Spleen (tissue), 11 donors: ENCODE measurements around the gene KLHDC8B. TPM values are rescaled to one million over a fixed set of nuclear protein-coding genes. Genes with fewer than 3 reads are reported as not detected.
A peak's percentile ranks its signal among the peaks of the same experiment; 100 is the strongest.
"Not testable (repeated sequence)": the region's sequence is repeated elsewhere in the genome, so short reads cannot be mapped to it uniquely, and the experiment has no call there.

Source experiments
- DNase-seq: peaks from one replicate; pipeline ENCODE4 v3.0.0-alpha.2; 2020
- H3K27ac ChIP-seq, 8 donors: fragments of 200-600 bp; sonication (generic) in 7 of 8; 1 replicate in 4 of 8; 2 replicates in 4 of 8; pipeline versions ENCODE4 v1.5.0 to v1.8.0; 2016 to 2021; ENCODE audit warnings: inconsistent platforms in 4 of 8, mild to moderate bottlenecking in 4 of 8, moderate library complexity in 1 of 8
- H3K27me3 ChIP-seq, 7 donors: fragments of 200-600 bp; sonication (generic) in 6 of 7; replicated peaks in 1 of 7; 1 replicate in 4 of 7; 2 replicates in 3 of 7; pipeline versions ENCODE4 v1.5.0 to v1.8.0; 2016 to 2021; ENCODE audit warnings: inconsistent platforms in 3 of 7, mild to moderate bottlenecking in 1 of 7
- H3K36me3 ChIP-seq, 6 donors: fragments of 200-600 bp; sonication (generic) in 5 of 6; 1 replicate in 4 of 6; 2 replicates in 2 of 6; pipeline versions ENCODE4 v1.5.0 to v1.8.0; 2016 to 2021; ENCODE audit warnings: inconsistent platforms in 2 of 6
- H3K4me1 ChIP-seq, 6 donors: fragments of 200-600 bp; sonication (generic) in 5 of 6; 1 replicate in 3 of 6; 2 replicates in 3 of 6; pipeline versions ENCODE4 v1.5.0 to v1.8.0; 2016 to 2021; ENCODE audit warnings: inconsistent platforms in 3 of 6
- H3K4me3 ChIP-seq, 8 donors: fragments of 200-600 bp; sonication (generic) in 7 of 8; 1 replicate in 4 of 8; 2 replicates in 4 of 8; pipeline versions ENCODE4 v1.5.0 to v1.8.0; 2016 to 2021; ENCODE audit warnings: inconsistent platforms in 4 of 8, mild to moderate bottlenecking in 4 of 8, moderate library complexity in 2 of 8
- H3K9me3 ChIP-seq, 8 donors: fragments of 200-600 bp; sonication (generic) in 7 of 8; 1 replicate in 4 of 8; 2 replicates in 4 of 8; pipeline versions ENCODE4 v1.5.0 to v1.8.0; 2016 to 2021; ENCODE audit warnings: inconsistent platforms in 4 of 8
- POLR2A ChIP-seq, 3 donors: fragments of 450-650 bp; IDR thresholded peaks; one replicate each; pipeline ENCODE4 v1.5.1; 2017; ENCODE audit warnings: antibody characterized with exemption in 3 of 3, mild to moderate bottlenecking in 1 of 3
- POLR2AphosphoS5 ChIP-seq, 3 donors: sonication (generic); formaldehyde crosslinking; IDR thresholded peaks; one replicate each; pipeline ENCODE4 v1.5.1; 2017; ENCODE audit warnings: antibody characterized with exemption in 3 of 3
- WGBS, 5 donors: extraction: QIAGEN DNeasy Blood & Tissue Kit in 3 of 5; methylation state at CpG; one replicate each; pipeline versions ENCODE4 v1.1.5 to v1.1.7; 2013 to 2018; 5-methylcytosine and 5-hydroxymethylcytosine counted together
- intact Hi-C: fragments of 100-400 bp; cut with DNase I; formaldehyde crosslinking; loops from one replicate; pipeline ENCODE4 v1.15.0; 2023; ENCODE audit warnings: low total_unique reads
- polyA plus RNA-seq, 3 donors: library from polyadenylated mRNA; stranded (reverse); fragments of 200-250 nt; gene quantifications; one replicate each; pipeline ENCODE4 v1.2.1, GENCODE V29; 2013
- total RNA-seq, 7 donors: library from RNA; depleted of rRNA in 3 of 7; stranded (reverse); fragments of >200 nt in 3 of 7; fragmentation: NEBNext Ultra II Directional in 4 of 7; extraction: Animal tissue kit (Norgen Biotek cat#: 25700) in 4 of 7; gene quantifications; one replicate each; pipeline versions ENCODE4 v1.1.0 to v1.2.1, GENCODE V29; 2016 to 2021
- TF ChIP-seq, protein P1 (sequence below), 11 experiments: fragments of 200-600 bp in 7 of 11; fragments of 450-650 bp in 4 of 11; sonication (generic) in 4 of 11; IDR thresholded peaks in 8 of 11; conservative IDR thresholded peaks in 3 of 11; 1 replicate in 7 of 11; 2 replicates in 4 of 11; pipeline versions ENCODE4 v1.4.0 to v1.8.0; 2016 to 2021; ENCODE audit warnings: antibody characterized with exemption in 11 of 11, inconsistent platforms in 4 of 11, mild to moderate bottlenecking in 1 of 11
- donor health status: healthy with polysubstance abuse.
- donor health status: DM: no; HTN: no; CAD: no; lungs with moderate emphysema.
- donor health status: DM: no; HTN: no; CAD: no.
- donor health status: Bipolar disorder and iron deficiency.
- donor health status: healthy.
- donor health status: DM: no; HTN: no; CAD: no.
- donor health status: DM: yes; HTN: yes; CAD: no.

KLHDC8B gene
- total and polyA plus RNA-seq, 10 donors = 10.5 to 29.2 (median 21.4) TPM

DNA sequence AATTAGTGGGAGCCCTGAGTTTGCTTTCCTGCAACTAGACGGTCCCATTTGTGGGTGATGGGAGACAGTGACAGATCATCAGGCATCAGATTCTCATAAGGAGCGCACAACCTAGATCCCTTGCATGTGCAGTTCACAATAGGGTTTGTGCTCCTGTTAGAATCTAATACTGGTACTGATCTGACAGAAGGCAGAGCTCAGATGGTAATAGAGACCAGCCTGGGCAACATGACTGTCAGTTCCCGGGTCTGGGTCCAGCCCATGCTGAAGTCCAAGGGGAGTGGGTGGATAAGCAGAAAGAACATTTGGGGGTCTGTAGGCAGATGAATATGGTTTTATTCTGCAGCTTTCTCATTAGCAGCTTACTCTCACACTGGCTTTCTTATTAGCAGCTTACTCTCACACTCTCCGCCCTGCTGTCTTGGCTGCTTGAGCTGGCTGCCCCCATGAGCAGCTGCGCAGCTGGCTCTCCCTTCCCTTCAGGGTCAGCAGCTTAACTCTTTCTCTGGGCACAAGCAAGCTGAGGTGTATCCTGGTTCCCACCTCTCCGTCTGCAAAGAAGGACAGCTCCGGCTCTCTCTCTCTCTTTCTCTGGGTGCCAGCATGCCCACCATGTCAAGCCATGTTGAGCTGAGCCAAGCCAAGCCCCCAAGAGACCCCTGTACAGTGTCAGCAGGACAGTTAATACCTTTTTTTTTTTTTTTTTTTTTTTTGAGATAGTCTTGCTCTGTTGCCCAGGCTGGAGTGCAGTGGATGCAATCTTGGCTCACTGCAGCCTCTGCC, 46.5 kb downstream of the KLHDC8B start:
- TF ChIP-seq POLR2A (IDR thresholded peaks at IDR 0.05) (no peak), POLR2AphosphoS5 (IDR thresholded peaks at IDR 0.05) (no peak)
- TF ChIP-seq, protein P1, sequence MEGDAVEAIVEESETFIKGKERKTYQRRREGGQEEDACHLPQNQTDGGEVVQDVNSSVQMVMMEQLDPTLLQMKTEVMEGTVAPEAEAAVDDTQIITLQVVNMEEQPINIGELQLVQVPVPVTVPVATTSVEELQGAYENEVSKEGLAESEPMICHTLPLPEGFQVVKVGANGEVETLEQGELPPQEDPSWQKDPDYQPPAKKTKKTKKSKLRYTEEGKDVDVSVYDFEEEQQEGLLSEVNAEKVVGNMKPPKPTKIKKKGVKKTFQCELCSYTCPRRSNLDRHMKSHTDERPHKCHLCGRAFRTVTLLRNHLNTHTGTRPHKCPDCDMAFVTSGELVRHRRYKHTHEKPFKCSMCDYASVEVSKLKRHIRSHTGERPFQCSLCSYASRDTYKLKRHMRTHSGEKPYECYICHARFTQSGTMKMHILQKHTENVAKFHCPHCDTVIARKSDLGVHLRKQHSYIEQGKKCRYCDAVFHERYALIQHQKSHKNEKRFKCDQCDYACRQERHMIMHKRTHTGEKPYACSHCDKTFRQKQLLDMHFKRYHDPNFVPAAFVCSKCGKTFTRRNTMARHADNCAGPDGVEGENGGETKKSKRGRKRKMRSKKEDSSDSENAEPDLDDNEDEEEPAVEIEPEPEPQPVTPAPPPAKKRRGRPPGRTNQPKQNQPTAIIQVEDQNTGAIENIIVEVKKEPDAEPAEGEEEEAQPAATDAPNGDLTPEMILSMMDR (IDR thresholded peaks at IDR 0.05 in 8 of 11, conservative IDR thresholded peaks at IDR 0.05 in 3 of 11) = no peak
- intact Hi-C loops = no loop called here
- peak overlapping the region in 4 of 8 donors; percentile 33 to 67 (median 36) for H3K27ac ChIP-seq
- peaks cover 0 to 14% (median 0%) of the 10 kb centered on the region in 6 donors for H3K4me1 ChIP-seq
- no peaks in the 10 kb centered on the region for H3K27me3 ChIP-seq
- 67 to 81% (median 77%) methylated on average over 7 of the region's 7 CpGs for WGBS, 5 donors
- DNase-seq = no peak
- H3K9me3 ChIP-seq = peaks cover 0 to 21% (median 10%) of the 10 kb centered on the region in 8 donors
- H3K4me3 ChIP-seq = no peak overlapping the region
- no peaks in the 10 kb centered on the region for H3K36me3 ChIP-seq

GRCh38 chr3:49218471-49218989, 47.1 kb downstream of the KLHDC8B start:
- H3K36me3 ChIP-seq, DNase-seq, intact Hi-C loops, H3K4me3 ChIP-seq, H3K27me3 ChIP-seq: not testable (repeated sequence)
- Histone ChIP-seq H3K9me3 (peaks cover 0 to 19% (median 10%) of the 10 kb centered on the region in 8 donors), H3K4me1 (peaks cover 0 to 14% (median 0%) of the 10 kb centered on the region in 6 donors), H3K27ac (peak overlapping the region in 5 of 8 donors; percentile 0 to 67 (median 36))
- peak in 1 of 3 donors; percentile 63 for TF ChIP-seq POLR2AphosphoS5 (IDR thresholded peaks at IDR 0.05)
- 29 to 42% (median 34%) methylated on average over 6 of the region's 6 CpGs for WGBS, 5 donors

DNA sequence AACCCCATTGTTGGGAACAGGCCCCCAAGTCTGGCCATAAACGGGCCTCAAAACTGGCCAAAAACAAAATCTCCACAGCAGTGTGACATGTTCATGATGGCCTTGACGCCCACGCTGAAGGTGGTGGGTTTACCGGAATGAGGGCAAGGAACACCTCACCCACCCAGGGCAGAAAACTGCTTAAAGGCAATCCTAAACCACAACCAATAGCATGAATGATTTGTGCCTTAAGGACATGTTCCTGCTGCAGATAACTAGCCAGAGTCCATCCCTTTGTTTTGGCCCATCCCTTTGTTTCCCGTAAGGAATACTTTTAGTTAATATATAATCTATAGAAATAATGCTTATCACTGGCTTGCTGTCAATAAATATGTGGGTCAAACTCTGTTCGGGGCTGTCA, 47.7 kb downstream of the KLHDC8B start:
- H3K9me3 ChIP-seq = peaks cover 0 to 14% (median 10%) of the 10 kb centered on the region in 8 donors
- no peak for DNase-seq
- no peaks in the 10 kb centered on the region for H3K27me3 ChIP-seq
- TF ChIP-seq, protein P1 (IDR thresholded peaks at IDR 0.05 in 8 of 11, conservative IDR thresholded peaks at IDR 0.05 in 3 of 11) = no peak
- no peak for TF ChIP-seq POLR2AphosphoS5 (IDR thresholded peaks at IDR 0.05)
- TF ChIP-seq POLR2A (IDR thresholded peaks at IDR 0.05) = no peak
- intact Hi-C loops = no loop called here
- H3K4me3 ChIP-seq = no peak overlapping the region
- 89 to 99% (median 96%) methylated on average over 6 of the region's 6 CpGs for WGBS, 5 donors
- H3K36me3 ChIP-seq = no peaks in the 10 kb centered on the region
- peak overlapping the region in 4 of 8 donors; percentile 0 to 67 (median 34) for H3K27ac ChIP-seq
- H3K4me1 ChIP-seq = peaks cover 0 to 14% (median 0%) of the 10 kb centered on the region in 6 donors

DNA sequence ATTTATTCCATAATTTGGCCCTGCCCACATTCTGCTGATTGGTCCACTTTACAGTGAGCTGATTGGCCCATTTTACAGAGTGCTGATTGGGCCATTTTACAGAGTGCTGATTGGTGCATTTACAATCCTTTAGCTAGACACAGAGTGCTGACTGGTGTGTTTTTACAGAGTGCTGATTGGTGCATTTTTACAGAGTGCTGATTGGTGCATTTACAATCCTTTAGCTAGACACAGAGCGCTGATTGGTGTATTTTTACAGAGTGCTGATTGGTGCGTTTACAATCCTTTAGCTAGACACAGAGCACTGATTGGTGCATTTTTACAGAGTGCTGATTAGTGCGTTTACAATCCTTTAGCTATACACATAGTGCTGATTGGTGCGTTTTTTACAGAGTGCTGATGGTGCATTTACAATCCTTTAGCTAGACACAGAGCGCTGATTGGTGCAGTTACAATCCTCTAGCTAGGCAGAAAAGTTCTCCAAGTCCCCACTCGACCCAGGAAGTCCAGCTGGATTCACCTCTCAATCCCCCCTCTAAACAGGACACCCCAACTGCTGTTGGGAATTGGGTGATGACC, 49.7 kb downstream of the KLHDC8B start:
- 87 to 93% (median 89%) methylated on average over 6 of the region's 6 CpGs for WGBS, 5 donors
- H3K36me3 ChIP-seq, H3K27me3 ChIP-seq, H3K4me3 ChIP-seq, intact Hi-C loops, H3K27ac ChIP-seq, DNase-seq: not testable (repeated sequence)
- Histone ChIP-seq H3K4me1 (peaks cover 0 to 14% (median 0%) of the 10 kb centered on the region in 6 donors), H3K9me3 (peaks cover 0 to 26% (median 13%) of the 10 kb centered on the region in 8 donors)

DNA sequence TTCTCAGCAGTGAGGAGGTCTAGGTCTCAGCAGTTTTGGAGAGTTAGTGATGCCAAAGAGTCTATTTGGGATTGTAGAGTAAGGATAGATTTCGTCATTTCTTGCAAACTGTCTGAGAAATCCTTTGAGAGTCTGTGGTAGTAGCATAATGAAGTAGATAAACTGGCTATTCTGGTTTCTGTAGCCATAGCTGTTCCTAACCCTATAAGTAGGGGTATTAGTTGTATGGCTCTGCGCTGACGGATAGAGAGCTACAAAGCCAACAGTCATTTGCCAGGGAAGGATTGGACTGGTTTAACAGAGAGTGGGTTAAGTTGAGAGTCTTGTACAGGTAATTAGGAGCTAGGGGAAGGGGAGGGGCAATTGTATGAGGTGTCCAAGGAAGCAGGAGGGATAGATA, 50.6 kb downstream of the KLHDC8B start:
- DNase-seq = no peak
- peaks cover 0 to 14% (median 0%) of the 10 kb centered on the region in 6 donors for H3K4me1 ChIP-seq
- intact Hi-C loops = no loop called here
- H3K27ac ChIP-seq = no peak overlapping the region
- H3K4me3 ChIP-seq = no peak overlapping the region
- TF ChIP-seq POLR2AphosphoS5 (IDR thresholded peaks at IDR 0.05) (no peak), POLR2A (IDR thresholded peaks at IDR 0.05) (no peak)
- TF ChIP-seq, protein P1 (IDR thresholded peaks at IDR 0.05 in 8 of 11, conservative IDR thresholded peaks at IDR 0.05 in 3 of 11) = no peak
- WGBS, 5 donors = 83 to 100% (median 93%) methylated on average over 3 of the region's 3 CpGs
- peaks cover 0 to 36% (median 19%) of the 10 kb centered on the region in 8 donors for H3K9me3 ChIP-seq
- H3K36me3 ChIP-seq = no peaks in the 10 kb centered on the region
- no peaks in the 10 kb centered on the region for H3K27me3 ChIP-seq
